PC-3 (cell line): ENCODE data around the gene SIAH2. TPM values are rescaled to one million over a fixed set of nuclear protein-coding genes. Genes with fewer than 3 reads are reported as not detected.

Experiments
- ATAC-seq: fragments of 200-7000 bp; cut with Tn5 transposase; 2 replicates; pipeline ENCODE4 v1.9.1; 2020; ENCODE audit warnings: mild to moderate bottlenecking, moderate library complexity
- BruUV-seq: library from RNA; stranded (reverse); fragments of 400-500 nt; replicated peaks from 2 replicates; lab custom pipeline; 2021; lab: Mats Ljungman, UMichigan
- CTCF ChIA-PET: fragments of 300-600 bp; sonication (Branson Sonifier 250); formaldehyde crosslinking; loops from one replicate; lab custom pipeline; 2022; ENCODE audit warnings: antibody characterized with exemption; lab: Charles Lee
- POLR2A ChIA-PET: fragments of 300-600 bp; sonication (Branson Sonifier 250); formaldehyde crosslinking; loops from one replicate; lab custom pipeline; 2022; ENCODE audit warnings: antibody characterized with exemption; ENCODE audit not compliant: unreplicated experiment; lab: Charles Lee
- DNase-seq: peaks from one replicate; pipeline ENCODE4 v3.0.0-alpha.2; 2015
- H2AFZ ChIP-seq: fragments of 300-600 bp; sonication (generic); 2 replicates; pipeline ENCODE4 v1.6.0; 2016; ENCODE audit warnings: antibody characterized with exemption, low read length
- H3F3A ChIP-seq: fragments of 300-600 bp; sonication (generic); one replicate; pipeline ENCODE4 v1.6.0; 2017; ENCODE audit warnings: antibody characterized with exemption, low read length, control low read depth, mild to moderate bottlenecking; ENCODE audit not compliant: unreplicated experiment
- H3K27ac ChIP-seq: fragments of 300-600 bp; sonication (generic); 2 replicates; pipeline ENCODE4 v1.5.1; 2016; ENCODE audit warnings: mild to moderate bottlenecking, low read length
- H3K27me3 ChIP-seq: fragments of 300-600 bp; sonication (generic); 2 replicates; pipeline ENCODE4 v1.6.1; 2016; ENCODE audit warnings: low read length, mixed read lengths
- H3K36me3 ChIP-seq: fragments of 300-600 bp; sonication (generic); 2 replicates; pipeline ENCODE4 v1.6.1; 2016; ENCODE audit warnings: low read depth, mixed run types, low read length, mixed read lengths
- H3K4me1 ChIP-seq: fragments of 300-600 bp; sonication (generic); 2 replicates; pipeline ENCODE4 v1.5.1; 2016; ENCODE audit warnings: low read length; ENCODE audit not compliant: insufficient read depth
- H3K4me2 ChIP-seq: fragments of 300-600 bp; sonication (generic); 2 replicates; pipeline ENCODE4 v1.6.0; 2016; ENCODE audit warnings: low read length
- H3K4me3 ChIP-seq: fragments of 300-600 bp; sonication (generic); 2 replicates; pipeline ENCODE4 v1.5.1; 2016; ENCODE audit warnings: mild to moderate bottlenecking, low read length, mixed read lengths
- H3K79me2 ChIP-seq: fragments of 300-600 bp; sonication (generic); 2 replicates; pipeline ENCODE4 v1.6.1; 2017; ENCODE audit warnings: low read length, mixed read lengths
- H3K9ac ChIP-seq: fragments of 300-600 bp; sonication (generic); 2 replicates; pipeline ENCODE4 v1.6.0; 2016; ENCODE audit warnings: mild to moderate bottlenecking, low read length
- H3K9me2 ChIP-seq: fragments of 300-600 bp; sonication (generic); replicated peaks from 2 replicates; pipeline ENCODE4 v1.6.1; 2016; ENCODE audit warnings: mixed run types, low read length, mixed read lengths
- H3K9me3 ChIP-seq: fragments of 300-600 bp; sonication (generic); 2 replicates; pipeline ENCODE4 v1.6.1; 2016; ENCODE audit warnings: low read length, mixed read lengths
- H4K20me1 ChIP-seq: fragments of 300-600 bp; sonication (generic); 2 replicates; pipeline ENCODE4 v1.6.1; 2016; ENCODE audit warnings: low read length, mixed read lengths
- CTCF ChIP-seq: fragments of 300-600 bp; sonication (generic); conservative IDR thresholded peaks from 2 replicates; pipeline ENCODE4 v1.5.1; 2017; ENCODE audit warnings: antibody characterized with exemption, low read depth, mild to moderate bottlenecking, low read length
- EZH2 ChIP-seq: fragments of 300-600 bp; sonication (generic); IDR thresholded peaks from one replicate; pipeline ENCODE4 v1.6.1; 2017; ENCODE audit warnings: antibody characterized with exemption, mild to moderate bottlenecking, low read length; ENCODE audit not compliant: unreplicated experiment
- EZH2phosphoT487 ChIP-seq: fragments of 300-600 bp; sonication (generic); IDR thresholded peaks from 2 replicates; pipeline ENCODE4 v1.6.1; 2018; ENCODE audit warnings: mild to moderate bottlenecking, antibody characterized with exemption, low read length, borderline replicate concordance
- intact Hi-C: fragments of 100-400 bp; cut with micrococcal nuclease; formaldehyde crosslinking; loops from 2 replicates; pipeline ENCODE4 v1.9.0; 2023
- total RNA-seq: library from RNA; depleted of rRNA; stranded (reverse); fragments of >200 nt; gene quantifications from 2 replicates; pipeline ENCODE4 v1.2.3, GENCODE V29; 2014

The SIAH2 gene
- total RNA-seq, 1 experiment from 2014 or later = 37.8 TPM

GRCh38 chr3:150739200-150739863 lies 23.6 kb downstream of the SIAH2 start:
- intact Hi-C loops = no loop called here
- CTCF ChIA-PET = no interaction called here
- DNase-seq (no peak), ATAC-seq (no peak)
- Histone ChIP-seq H3K27ac (no peak overlapping the region), H3K4me1 (peaks cover 19% of the 10 kb centered on the region), H3K9me2 (no peaks in the 10 kb centered on the region), H3K9ac (no peak overlapping the region), H3K79me2 (peaks cover 36% of the 10 kb centered on the region), H3K27me3 (no peaks in the 10 kb centered on the region), H3K4me2 (no peak overlapping the region), H3K36me3 (peaks cover 14% of the 10 kb centered on the region), H3F3A (no peaks in the 10 kb centered on the region), H3K4me3 (no peak overlapping the region), H2AFZ (no peak overlapping the region), H3K9me3 (no peaks in the 10 kb centered on the region), H4K20me1 (0 out of 2 replicates have a peak, but pooled peaks cover 7% of the 10 kb centered on the region)
- TF ChIP-seq EZH2 = no peak
- TF ChIP-seq EZH2phosphoT487 = no peak
- TF ChIP-seq CTCF = no peak
- no TSS peak for BruUV-seq
- POLR2A ChIA-PET = no interaction called here

- H4K20me1 ChIP-seq = 0 out of 2 replicates have a peak, but pooled peaks cover 6% of the 10 kb centered on the region
- no peak overlapping the region for H2AFZ ChIP-seq
- ATAC-seq (no peak), DNase-seq (peak; percentile 22)
- no peak overlapping the region for H3K9ac ChIP-seq
- peaks cover 12% of the 10 kb centered on the region for H3K4me1 ChIP-seq
- no peak overlapping the region for H3K4me3 ChIP-seq
- H3K27ac ChIP-seq = no peak overlapping the region
- no peak for TF ChIP-seq CTCF
- TF ChIP-seq EZH2 = no peak
- TF ChIP-seq EZH2phosphoT487 = no peak
- H3F3A ChIP-seq = no peaks in the 10 kb centered on the region
- ChIA-PET POLR2A (no interaction called here), CTCF (interaction anchor here (0.6 kb wide), 1 partner anchor 15 kb away, joined by 6 read pairs; no protein-coding TSS in a partner anchor)
- peaks cover 30% of the 10 kb centered on the region for H3K79me2 ChIP-seq
- no peaks in the 10 kb centered on the region for H3K9me3 ChIP-seq
- intact Hi-C loops = no loop called here
- H3K9me2 ChIP-seq = no peaks in the 10 kb centered on the region
- peaks cover 14% of the 10 kb centered on the region for H3K36me3 ChIP-seq
- BruUV-seq = TSS peak; percentile 8
- no peak overlapping the region for H3K4me2 ChIP-seq
- H3K27me3 ChIP-seq = no peaks in the 10 kb centered on the region
Measured at GRCh38 chr3:150738688-150739087, 24.3 kb downstream of the SIAH2 start.
